ENCODE results near the gene TRPM2. TPM values are rescaled to one million over a fixed set of nuclear protein-coding genes. Genes with fewer than 3 reads are reported as not detected.
A peak's percentile ranks its signal among the peaks of the same experiment; 100 is the strongest.

TRPM2 gene
- total and polyA plus RNA-seq, 2 of the 8 experiments (the other 6 are each of a cell fraction or from before 2014, with no cell fraction given), result 0.27 to 0.28 TPM

GRCh38 chr21:44306936-44307704 lies 46.3 kb upstream of the TRPM2 start:
- H3K23ac ChIP-seq (ENCODE audit: insufficient read length), result no peak overlapping the region
- no peak overlapping the region for H3K18ac ChIP-seq (ENCODE audit: extremely low read depth, low read length)
- H3K23me2 ChIP-seq (ENCODE audit: low read depth, low read length), result no peaks in the 10 kb centered on the region
- no peak overlapping the region for H3K4me3 ChIP-seq (ENCODE audit: extremely low read depth in 1 of 4, insufficient read depth in 2 of 4, low read depth in 3 of 4, low read length in 4 of 4)
- no peaks in the 10 kb centered on the region for H3K9me3 ChIP-seq (ENCODE audit: insufficient read depth in 2 of 2, low read depth in 1 of 2, low read length in 1 of 2)
- no peak overlapping the region for H2BK12ac ChIP-seq (ENCODE audit: low read depth, low read length)
- no peak overlapping the region for H3K14ac ChIP-seq (ENCODE audit: insufficient read length)
- WGBS, 2 experiments (ENCODE audit: extremely low coverage in 1 of 2, insufficient coverage in 1 of 2, insufficient read length in 1 of 2, insufficient replicate concordance in 2 of 2, low coverage in 1 of 2, low lambda C conversion rate in 2 of 2, missing lambda C conversion rate in 1 of 2), result 88% methylated on average over 16 of the region's 21 CpGs; no CpG with 5 or more reads in 1 of the 2 experiments
- H4K5ac ChIP-seq (ENCODE audit: insufficient read length, low read depth, low read length), result no peak overlapping the region
- H3K79me1 ChIP-seq (ENCODE audit: low read depth, low read length), result peaks cover 4% of the 10 kb centered on the region; the same call in 1 of the 2 replicates
- H3K79me2 ChIP-seq (ENCODE audit: control insufficient read depth in 1 of 2, insufficient read depth in 2 of 2, low read length in 2 of 2), result peaks cover 0 to 3% of the 10 kb centered on the region in 2 experiments; a peak in 1 of 4 replicates
- TF ChIP-seq TEAD4 (IDR thresholded peaks at IDR 0.05; ENCODE audit: low read depth, low read length), result peak; percentile 30; the same call in 1 of the 2 replicates
- no peak for TF ChIP-seq KDM1A (IDR thresholded peaks at IDR 0.05; ENCODE audit: borderline replicate concordance, low read length)
- no peak overlapping the region for H2AK5ac ChIP-seq (ENCODE audit: low read depth, low read length)
- H4K8ac ChIP-seq (ENCODE audit: extremely low read depth, insufficient read depth, low read length), result no peak overlapping the region
- H3K4me2 ChIP-seq (ENCODE audit: insufficient read depth in 1 of 2, low read depth in 2 of 2, low read length in 2 of 2), result no peak overlapping the region
- no peak overlapping the region for H4K91ac ChIP-seq (replicated peaks; ENCODE audit: insufficient read length, low read length)
- peaks cover 0 to 12% (median 9%) of the 10 kb centered on the region in 4 experiments; a peak in 3 of 8 replicates for H3K36me3 ChIP-seq (ENCODE audit: control insufficient read depth in 2 of 4, insufficient read depth in 4 of 4, low read length in 3 of 4)
- peaks cover 7 to 10% of the 10 kb centered on the region in 2 experiments for H4K20me1 ChIP-seq (replicated peaks in 1 of 2; ENCODE audit: control insufficient read depth in 1 of 2, insufficient read depth in 2 of 2, low read length in 2 of 2)
- H2BK5ac ChIP-seq (ENCODE audit: low read depth, low read length), result no peak overlapping the region
- no peak overlapping the region for H3K4ac ChIP-seq (replicated peaks; ENCODE audit: insufficient read length, low read depth, low read length)
- no peak overlapping the region for H2AFZ ChIP-seq (ENCODE audit: low read length)
- H2BK20ac ChIP-seq (ENCODE audit: low read length), result no peak overlapping the region
- H3K56ac ChIP-seq (replicated peaks; ENCODE audit: insufficient read length, low read depth, low read length), result no peak overlapping the region
- FAIRE-seq, result no peak
- no peak overlapping the region for H2BK15ac ChIP-seq (ENCODE audit: low read length)
- no peaks in the 10 kb centered on the region for H3K27me3 ChIP-seq (replicated peaks in 1 of 4; ENCODE audit: control insufficient read depth in 3 of 4, extremely low read depth in 1 of 4, insufficient read depth in 3 of 4, low read length in 3 of 4)
- DNase-seq (ENCODE audit: low read depth in 1 of 2, low spot score in 2 of 2), result no peak
- no peak overlapping the region for H3K27ac ChIP-seq (ENCODE audit: low read depth, low read length)
- H3K4me1 ChIP-seq (replicated peaks in 1 of 4; ENCODE audit: control insufficient read depth in 3 of 4, insufficient read depth in 4 of 4, low read length in 3 of 4), result peaks cover 0 to 6% (median 0%) of the 10 kb centered on the region in 4 experiments; a peak in 2 of 7 replicates
- H3K9ac ChIP-seq (replicated peaks in 1 of 4; ENCODE audit: extremely low read depth in 1 of 4, low read depth in 3 of 4, low read length in 3 of 4), result no peak overlapping the region
- POLR2A ChIA-PET (ENCODE audit: partially characterized antibody), result interaction anchor here (0.6 kb wide), 1 partner anchor 168 kb away, joined by 6 read pairs; no protein-coding TSS in a partner anchor
- no peak overlapping the region for H2BK120ac ChIP-seq (replicated peaks; ENCODE audit: low read depth, low read length)
- CTCF ChIA-PET (ENCODE audit: partially characterized antibody), result interaction anchor here (0.6 to 1.2 kb wide), 4 partner anchors 9 to 27 kb away, joined by 3 to 6 read pairs (median 3); no protein-coding TSS in a partner anchor

Data from H1 (cell line).